ES-I3 (cell line): ENCODE data around the gene ZNF503.

ENCODE experiments used
- H3K36me3 ChIP-seq: 2 replicates; pipeline ENCODE4 v1.6.1; 2013; ENCODE audit warnings: mild to moderate bottlenecking, low read length, control low read depth, moderate library complexity; ENCODE audit not compliant: insufficient read depth
- H3K4me1 ChIP-seq: 2 replicates; pipeline ENCODE4 v1.6.1; 2013; ENCODE audit warnings: mild to moderate bottlenecking, control low read depth, low read length; ENCODE audit not compliant: insufficient read depth
- H3K9ac ChIP-seq: 2 replicates; pipeline ENCODE4 v1.6.1; 2013; ENCODE audit warnings: low read depth, mild to moderate bottlenecking, low read length, moderate library complexity
- H3K9me3 ChIP-seq: 2 replicates; pipeline ENCODE4 v1.6.1; 2013; ENCODE audit warnings: mild to moderate bottlenecking, low read length, moderate library complexity; ENCODE audit not compliant: control insufficient read depth, insufficient read depth

ZNF503 gene

GRCh38 chr10:75425291-75426079, 23.9 kb upstream of the ZNF503 start:
- Histone ChIP-seq H3K9ac (no peak overlapping the region), H3K4me1 (peaks cover 11% of the 10 kb centered on the region), H3K36me3 (no peaks in the 10 kb centered on the region), H3K9me3 (no peaks in the 10 kb centered on the region)

DNA sequence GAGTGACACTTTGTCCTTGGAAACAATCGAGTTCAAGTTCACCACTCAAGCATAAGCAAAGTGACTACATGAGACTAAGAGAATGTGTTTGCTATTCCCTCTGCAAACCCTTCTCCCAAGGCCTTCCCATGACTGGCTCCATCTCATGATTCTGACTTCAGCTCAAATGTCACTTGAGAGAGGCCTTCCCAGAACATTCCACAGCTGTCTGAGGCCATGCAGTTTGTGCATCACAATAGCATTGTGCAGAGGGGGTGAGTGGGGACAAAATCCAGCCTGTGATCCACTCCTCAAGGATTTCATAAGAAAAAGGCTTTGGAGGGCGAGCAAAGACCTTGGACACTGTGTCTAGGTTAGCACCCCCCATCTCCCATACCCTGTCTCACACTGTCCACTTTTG, 23.0 kb upstream of the ZNF503 start:
- peaks cover 4% of the 10 kb centered on the region; the same call in 1 of the 2 replicates for H3K4me1 ChIP-seq
- no peak overlapping the region for H3K9ac ChIP-seq
- H3K36me3 ChIP-seq: no peaks in the 10 kb centered on the region
- H3K9me3 ChIP-seq: no peaks in the 10 kb centered on the region

DNA sequence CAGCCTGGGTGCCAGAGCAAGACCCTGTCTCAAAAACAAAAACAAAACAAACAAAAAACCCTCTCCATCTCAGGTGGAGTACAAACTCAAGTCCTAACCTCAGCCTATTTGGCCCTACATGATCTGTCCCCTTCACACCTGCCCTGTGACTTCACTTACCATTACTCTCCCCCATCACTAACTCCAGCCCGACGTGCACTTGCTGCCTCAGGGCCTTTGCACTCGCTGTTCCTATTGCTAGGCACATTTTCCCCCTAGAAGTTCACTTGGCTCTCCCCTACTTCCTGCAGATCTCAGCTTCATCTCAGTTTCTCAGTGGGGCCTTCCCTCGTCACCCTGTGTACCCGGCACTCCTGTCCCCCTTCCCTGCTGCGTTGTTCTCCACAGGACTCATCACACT, 21.3 kb upstream of the ZNF503 start:
- Histone ChIP-seq H3K4me1 (peaks cover 3% of the 10 kb centered on the region), H3K9me3 (no peaks in the 10 kb centered on the region), H3K36me3 (no peaks in the 10 kb centered on the region), H3K9ac (no peak overlapping the region)

GRCh38 chr10:75418712-75419111, 17.1 kb upstream of the ZNF503 start:
- H3K9ac ChIP-seq: no peak overlapping the region
- H3K9me3 ChIP-seq: no peaks in the 10 kb centered on the region
- no peaks in the 10 kb centered on the region for H3K36me3 ChIP-seq
- H3K4me1 ChIP-seq: peaks cover 9% of the 10 kb centered on the region

DNA sequence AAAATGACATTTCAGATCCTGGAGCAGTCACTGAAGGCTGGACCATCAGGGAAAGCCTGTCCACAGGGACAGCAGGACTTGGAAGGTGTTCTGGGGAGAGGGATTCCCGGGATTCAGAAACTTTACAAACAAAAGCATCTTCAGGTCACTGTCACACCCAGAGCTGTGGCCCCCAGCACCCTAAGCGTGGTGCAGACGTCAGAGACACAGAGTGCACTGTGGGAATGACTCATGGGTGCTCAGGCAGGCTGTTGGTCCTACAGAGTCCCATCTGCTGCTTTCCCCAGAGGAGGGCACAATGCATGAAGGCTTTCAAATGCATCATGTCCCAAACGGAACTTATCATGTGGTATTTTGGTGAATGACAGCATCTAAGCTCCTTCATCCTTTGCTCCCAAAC, 16.7 kb upstream of the ZNF503 start:
- no peak overlapping the region for H3K9ac ChIP-seq
- no peaks in the 10 kb centered on the region for H3K36me3 ChIP-seq
- H3K9me3 ChIP-seq: no peaks in the 10 kb centered on the region
- peaks cover 9% of the 10 kb centered on the region for H3K4me1 ChIP-seq

GRCh38 chr10:75417522-75417927, 16.0 kb upstream of the ZNF503 start:
- Histone ChIP-seq H3K36me3 (no peaks in the 10 kb centered on the region), H3K4me1 (peaks cover 9% of the 10 kb centered on the region), H3K9ac (no peak overlapping the region), H3K9me3 (no peaks in the 10 kb centered on the region)

DNA sequence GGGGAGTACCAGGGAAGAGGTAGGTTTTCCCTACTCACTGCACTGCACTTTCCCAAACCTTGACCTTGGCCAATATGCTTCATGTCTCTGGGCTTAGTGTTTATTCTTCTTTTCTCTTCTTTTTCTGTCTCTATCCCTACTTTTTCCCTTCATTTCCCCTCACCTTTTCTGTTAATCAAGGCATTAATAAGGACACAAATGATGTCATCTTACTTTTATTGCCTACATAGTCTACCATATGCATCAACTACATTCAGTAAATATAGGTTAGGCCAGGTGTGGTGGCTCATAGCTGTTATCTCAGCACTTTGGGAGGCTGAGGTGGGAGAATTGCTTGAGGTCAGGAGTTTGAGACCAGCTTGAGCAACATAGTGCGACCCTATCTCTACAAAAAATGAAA, 13.0 kb upstream of the ZNF503 start:
- H3K9me3 ChIP-seq: no peaks in the 10 kb centered on the region
- no peak overlapping the region for H3K9ac ChIP-seq
- H3K36me3 ChIP-seq: no peaks in the 10 kb centered on the region
- H3K4me1 ChIP-seq: peaks cover 15% of the 10 kb centered on the region

- no peaks in the 10 kb centered on the region for H3K9me3 ChIP-seq
Measured at GRCh38 chr10:75410132-75411005, 8.8 kb upstream of the ZNF503 start.

DNA sequence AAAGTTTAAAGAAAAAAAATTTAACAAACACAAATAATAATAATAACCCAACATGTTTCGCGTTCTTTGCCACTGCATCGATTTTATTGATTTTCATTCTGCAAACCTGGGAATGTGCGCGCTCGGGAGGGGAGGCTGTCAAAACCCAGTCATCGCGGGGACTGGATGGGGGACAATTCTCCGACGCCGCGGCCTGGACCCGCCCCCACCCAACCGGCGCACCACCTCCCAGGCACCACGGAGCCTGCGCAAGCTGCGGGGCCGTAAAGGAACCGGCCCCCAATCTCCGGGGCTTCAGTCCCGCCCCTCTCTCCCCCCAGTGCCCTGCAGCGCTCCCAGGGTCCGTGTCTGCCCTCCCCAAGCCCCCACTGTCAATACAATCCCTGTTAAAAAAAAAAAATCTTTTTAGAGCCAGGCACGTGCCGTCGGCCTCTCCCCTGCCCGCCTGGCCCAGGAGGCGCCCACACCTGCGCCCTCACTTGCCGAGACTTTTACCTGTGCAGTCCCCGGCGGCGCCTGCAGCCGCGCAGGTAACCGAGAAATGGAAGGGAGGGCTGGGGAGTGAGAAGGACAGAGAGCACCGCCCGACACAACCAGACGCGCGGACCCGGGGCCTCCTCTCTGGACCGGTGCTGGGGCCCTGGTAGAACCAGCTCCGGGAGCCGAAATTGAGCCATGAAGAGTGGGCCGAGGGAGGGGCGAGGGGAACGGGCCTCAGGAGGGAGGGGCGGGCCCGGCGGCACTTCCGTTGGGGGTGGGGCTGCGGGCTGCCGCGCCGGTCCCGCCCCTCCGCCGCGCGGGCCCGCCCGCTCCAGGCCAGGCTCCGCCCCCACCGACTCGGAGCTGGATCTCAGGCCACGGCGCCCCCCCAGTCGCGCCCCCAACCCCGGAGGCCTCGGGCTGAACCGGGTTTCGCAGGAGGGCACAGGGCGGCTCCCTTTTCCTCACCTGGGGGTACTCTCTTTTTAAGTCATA, 7.6 kb upstream of the ZNF503 start:
- H3K36me3 ChIP-seq: no peaks in the 10 kb centered on the region
- H3K9me3 ChIP-seq: no peaks in the 10 kb centered on the region
- H3K4me1 ChIP-seq: peaks cover 6% of the 10 kb centered on the region
- H3K9ac ChIP-seq: peak overlapping the region; percentile 81

More at GRCh38 chr10:75410132-75411005, 8.8 kb upstream of the ZNF503 start:
- Histone ChIP-seq H3K36me3 (no peaks in the 10 kb centered on the region), H3K9ac (no peak overlapping the region; the same call in 1 of the 2 replicates), H3K4me1 (peaks cover 6% of the 10 kb centered on the region)

DNA sequence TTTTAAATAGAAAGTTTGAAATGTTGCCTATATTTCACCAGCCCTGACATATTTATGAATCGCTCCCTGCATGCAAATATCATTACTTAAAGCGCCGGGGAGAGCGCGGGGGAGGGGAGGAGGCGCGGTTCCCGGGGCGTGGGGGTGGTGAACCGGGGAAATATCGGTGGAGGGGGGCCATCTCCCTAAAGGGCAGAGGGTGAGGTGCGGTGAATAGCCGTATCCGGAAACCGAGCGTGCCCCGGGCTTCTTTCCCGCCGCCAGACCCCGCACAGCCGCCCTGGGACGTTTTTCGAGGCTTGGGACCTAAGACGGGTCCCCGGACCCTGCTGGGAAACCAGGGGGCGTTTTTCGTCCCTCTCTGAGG, 6.9 kb upstream of the ZNF503 start:
- Histone ChIP-seq H3K36me3 (no peaks in the 10 kb centered on the region), H3K9me3 (no peaks in the 10 kb centered on the region), H3K4me1 (peaks cover 6% of the 10 kb centered on the region), H3K9ac (peak overlapping the region; percentile 81; the same call in 1 of the 2 replicates)

GRCh38 chr10:75407713-75408508, 6.3 kb upstream of the ZNF503 start:
- peaks cover 6% of the 10 kb centered on the region for H3K4me1 ChIP-seq
- H3K9me3 ChIP-seq: no peaks in the 10 kb centered on the region
- H3K9ac ChIP-seq: peak overlapping the region; percentile 81; the same call in 1 of the 2 replicates
- no peaks in the 10 kb centered on the region for H3K36me3 ChIP-seq

DNA sequence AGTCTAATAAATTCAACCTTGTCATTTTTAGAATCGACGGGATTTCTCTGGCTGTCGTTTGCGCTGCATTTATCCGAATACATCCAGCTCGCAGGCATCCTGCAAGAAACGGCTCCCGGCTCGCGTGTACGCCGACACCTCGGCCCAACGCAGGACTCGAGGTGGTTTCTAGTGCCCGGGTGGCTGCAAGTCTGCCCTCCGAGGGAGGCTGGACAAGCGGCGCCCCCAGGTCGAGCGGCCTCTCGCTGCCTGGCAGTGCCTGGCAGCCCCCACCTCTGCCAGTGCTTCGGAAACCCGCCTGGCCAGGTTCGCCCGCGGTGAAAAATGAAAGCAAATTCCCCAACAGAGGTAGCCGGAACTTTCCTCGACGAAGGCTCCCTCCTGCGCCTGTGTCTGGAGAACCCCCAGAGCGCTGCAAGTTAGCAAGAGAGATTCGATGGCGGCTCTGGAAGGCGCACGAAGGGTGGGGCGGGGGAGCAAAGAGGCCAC, 5.7 kb upstream of the ZNF503 start:
- Histone ChIP-seq H3K9me3 (no peaks in the 10 kb centered on the region), H3K9ac (peak overlapping the region; percentile 81; the same call in 1 of the 2 replicates), H3K36me3 (no peaks in the 10 kb centered on the region), H3K4me1 (peaks cover 6% of the 10 kb centered on the region)
